GM13976 (cell line): ENCODE data around the gene ITPK1.
A peak's percentile ranks its signal among the peaks of the same experiment; 100 is the strongest.

ENCODE experiments used
- DNase-seq: peaks from one replicate; pipeline ENCODE4 v3.0.0; 2012; ENCODE audit warnings: low spot score
- in situ Hi-C: fragments of 300-500 bp; cut with MboI; formaldehyde crosslinking; loops from one replicate; pipeline ENCODE4 v1.12.0; 2022; ENCODE audit warnings: low sequenced_read_pairs, mixed read lengths, inconsistent platforms; ENCODE audit not compliant: unreplicated experiment
- TF ChIP-seq, protein P1 (sequence below): IDR thresholded peaks from 2 replicates; pipeline ENCODE4 v1.5.1; 2012; ENCODE audit warnings: borderline replicate concordance, mild to moderate bottlenecking; ENCODE audit not compliant: insufficient read depth; ENCODE audit errors: extremely low read depth, missing control alignments, control extremely low read depth

ITPK1 gene

DNA sequence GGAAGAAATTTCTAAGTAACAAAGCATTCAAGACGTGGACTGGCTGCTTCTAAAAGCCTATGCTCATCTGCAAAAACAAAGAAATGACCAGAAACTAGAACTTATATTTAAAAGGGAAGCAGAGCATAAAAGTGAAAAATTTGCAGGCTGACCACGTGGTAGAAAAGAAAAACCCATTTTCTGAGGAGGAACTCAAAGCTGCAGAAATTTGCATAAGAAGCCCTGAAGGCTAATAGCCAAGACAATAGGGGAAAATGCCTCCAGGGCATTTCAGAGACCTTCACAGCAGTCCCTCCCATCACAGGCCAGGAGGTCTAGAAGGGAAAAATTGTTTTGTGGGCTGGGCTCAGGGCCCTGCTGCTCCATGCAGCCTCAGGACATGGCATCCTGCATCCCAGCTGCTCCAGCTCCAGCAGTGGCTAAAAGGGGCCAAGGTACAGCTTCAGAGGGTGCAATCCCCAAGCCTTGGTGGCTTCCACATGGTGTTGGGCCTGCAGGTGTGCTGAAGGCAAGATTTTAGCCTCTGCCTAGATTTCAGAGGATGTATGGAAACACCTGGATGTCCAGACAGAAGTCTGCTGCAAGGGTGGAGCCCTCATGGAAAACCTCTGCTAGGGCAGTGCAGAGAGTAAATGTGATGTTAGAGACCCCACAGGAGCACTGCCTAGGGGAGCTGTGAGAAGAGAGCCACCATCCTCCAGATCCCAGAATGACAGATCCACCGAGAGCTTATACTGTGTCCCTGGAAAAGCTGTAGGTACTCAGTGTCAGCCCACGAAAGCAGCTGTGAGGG lies 137.3 kb downstream of the ITPK1 start:
- TF ChIP-seq, protein P1, sequence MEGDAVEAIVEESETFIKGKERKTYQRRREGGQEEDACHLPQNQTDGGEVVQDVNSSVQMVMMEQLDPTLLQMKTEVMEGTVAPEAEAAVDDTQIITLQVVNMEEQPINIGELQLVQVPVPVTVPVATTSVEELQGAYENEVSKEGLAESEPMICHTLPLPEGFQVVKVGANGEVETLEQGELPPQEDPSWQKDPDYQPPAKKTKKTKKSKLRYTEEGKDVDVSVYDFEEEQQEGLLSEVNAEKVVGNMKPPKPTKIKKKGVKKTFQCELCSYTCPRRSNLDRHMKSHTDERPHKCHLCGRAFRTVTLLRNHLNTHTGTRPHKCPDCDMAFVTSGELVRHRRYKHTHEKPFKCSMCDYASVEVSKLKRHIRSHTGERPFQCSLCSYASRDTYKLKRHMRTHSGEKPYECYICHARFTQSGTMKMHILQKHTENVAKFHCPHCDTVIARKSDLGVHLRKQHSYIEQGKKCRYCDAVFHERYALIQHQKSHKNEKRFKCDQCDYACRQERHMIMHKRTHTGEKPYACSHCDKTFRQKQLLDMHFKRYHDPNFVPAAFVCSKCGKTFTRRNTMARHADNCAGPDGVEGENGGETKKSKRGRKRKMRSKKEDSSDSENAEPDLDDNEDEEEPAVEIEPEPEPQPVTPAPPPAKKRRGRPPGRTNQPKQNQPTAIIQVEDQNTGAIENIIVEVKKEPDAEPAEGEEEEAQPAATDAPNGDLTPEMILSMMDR = no peak
- no peak for DNase-seq
- in situ Hi-C loops = no loop called here

GRCh38 chr14:92976268-92976667 lies 139.5 kb downstream of the ITPK1 start:
- TF ChIP-seq, protein P1 = no peak
- in situ Hi-C loops = no loop called here
- no peak for DNase-seq

GRCh38 chr14:92974541-92975345 lies 141.0 kb downstream of the ITPK1 start:
- in situ Hi-C loops = no loop called here
- no peak for DNase-seq
- TF ChIP-seq, protein P1 = no peak

GRCh38 chr14:92973798-92974372 lies 141.8 kb downstream of the ITPK1 start:
- TF ChIP-seq, protein P1 = no peak
- in situ Hi-C loops = no loop called here
- DNase-seq = no peak

- TF ChIP-seq, protein P1 = peak; percentile 4
- DNase-seq = no peak
- in situ Hi-C loops = no loop called here
Measured at GRCh38 chr14:92973261-92973797, 142.4 kb downstream of the ITPK1 start.

- in situ Hi-C loops = no loop called here
- no peak for DNase-seq
- TF ChIP-seq, protein P1 = no peak
Measured at GRCh38 chr14:92971601-92972180, 144.0 kb downstream of the ITPK1 start.
